H9 (cell line): ENCODE results near the gene CLCN3. TPM values are rescaled to one million over a fixed set of nuclear protein-coding genes. Genes with fewer than 3 reads are reported as not detected.
A peak's percentile ranks its signal among the peaks of the same experiment; 100 is the strongest.

ENCODE experiments used
- DNase-seq: peaks from one replicate; pipeline ENCODE4 v3.0.0-alpha.2; 2017
- H2AFZ ChIP-seq: one replicate; pipeline ENCODE4 v1.6.1; 2013; ENCODE audit warnings: mild to moderate bottlenecking, low read length, control low read depth, moderate library complexity
- H2AK5ac ChIP-seq: 2 replicates; pipeline ENCODE4 v1.6.1; 2013; ENCODE audit warnings: low read length, control low read depth, mixed read lengths; ENCODE audit not compliant: insufficient read length
- H2BK120ac ChIP-seq: one replicate; pipeline ENCODE4 v1.6.1; 2013; ENCODE audit warnings: low read depth, mild to moderate bottlenecking, low read length, control low read depth, inconsistent platforms; ENCODE audit not compliant: poor library complexity, severe bottlenecking
- H2BK12ac ChIP-seq: 2 replicates; pipeline ENCODE4 v1.6.1; 2013; ENCODE audit warnings: low read length, control low read depth, mixed read lengths, low read depth; ENCODE audit not compliant: insufficient read length
- H2BK15ac ChIP-seq: 2 replicates; pipeline ENCODE4 v1.6.1; 2013; ENCODE audit warnings: low read depth, low read length, control low read depth
- H2BK20ac ChIP-seq: one replicate; pipeline ENCODE4 v1.6.1; 2013; ENCODE audit warnings: low read depth, mild to moderate bottlenecking, low read length, control low read depth, inconsistent platforms; ENCODE audit not compliant: poor library complexity, severe bottlenecking
- H2BK5ac ChIP-seq: 2 replicates; pipeline ENCODE4 v1.6.1; 2013; ENCODE audit warnings: low read length, control low read depth, mixed read lengths; ENCODE audit not compliant: insufficient read length
- H3K14ac ChIP-seq: 2 replicates; pipeline ENCODE4 v1.6.1; 2013; ENCODE audit warnings: low read length, control low read depth; ENCODE audit not compliant: insufficient read depth
- H3K18ac ChIP-seq: 2 replicates; pipeline ENCODE4 v1.6.1; 2013; ENCODE audit warnings: low read depth, mild to moderate bottlenecking, mixed read lengths, low read length, control low read depth; ENCODE audit not compliant: insufficient read length
- H3K23ac ChIP-seq: 2 replicates; pipeline ENCODE4 v1.6.1; 2013; ENCODE audit warnings: low read length, control low read depth, mixed read lengths, low read depth; ENCODE audit not compliant: insufficient read length
- H3K23me2 ChIP-seq: 2 replicates; pipeline ENCODE4 v1.6.1; 2013; ENCODE audit warnings: low read depth, mild to moderate bottlenecking, mixed read lengths, low read length, control low read depth; ENCODE audit not compliant: insufficient read length, poor library complexity, severe bottlenecking
- H3K27ac ChIP-seq: 2 replicates; pipeline ENCODE4 v1.5.1; 2013; ENCODE audit warnings: low read length, control low read depth, mixed read lengths, low read depth; ENCODE audit not compliant: insufficient read length
- H3K27me3 ChIP-seq: 2 replicates; pipeline ENCODE4 v1.6.1; 2013; ENCODE audit warnings: low read length, control low read depth, inconsistent platforms; ENCODE audit not compliant: insufficient read depth
- H3K4ac ChIP-seq: 2 replicates; pipeline ENCODE4 v1.6.1; 2013; ENCODE audit warnings: low read depth, mild to moderate bottlenecking, control low read depth, inconsistent platforms, low read length, moderate library complexity
- H3K4me1 ChIP-seq: 2 replicates; pipeline ENCODE4 v1.6.1; 2013; ENCODE audit warnings: low read length, control low read depth, inconsistent platforms; ENCODE audit not compliant: insufficient read depth
- H3K4me2 ChIP-seq: 2 replicates; pipeline ENCODE4 v1.6.1; 2013; ENCODE audit warnings: low read length, control low read depth, mixed read lengths; ENCODE audit not compliant: insufficient read length, insufficient read depth
- H3K56ac ChIP-seq: 2 replicates; pipeline ENCODE4 v1.6.1; 2013; ENCODE audit warnings: low read depth, mild to moderate bottlenecking, mixed read lengths, low read length, control low read depth; ENCODE audit not compliant: insufficient read length
- H3K79me1 ChIP-seq: 2 replicates; pipeline ENCODE4 v1.6.1; 2013; ENCODE audit warnings: low read depth, mild to moderate bottlenecking, moderate library complexity, low read length, control low read depth, inconsistent platforms; ENCODE audit not compliant: insufficient read depth, poor library complexity, severe bottlenecking
- H3K79me2 ChIP-seq: 2 replicates; pipeline ENCODE4 v1.6.1; 2013; ENCODE audit warnings: low read length, control low read depth, inconsistent platforms; ENCODE audit not compliant: insufficient read depth
- H3K9ac ChIP-seq: 2 replicates; pipeline ENCODE4 v1.6.1; 2013; ENCODE audit warnings: low read length, control low read depth, mixed read lengths; ENCODE audit not compliant: insufficient read length; ENCODE audit errors: extremely low read depth
- H3K9me3 ChIP-seq: one replicate; pipeline ENCODE4 v1.6.1; 2013; ENCODE audit warnings: low read depth, low read length, inconsistent platforms; ENCODE audit not compliant: control insufficient read depth
- H3T11ph ChIP-seq: one replicate; pipeline ENCODE4 v1.6.1; 2013; ENCODE audit warnings: mild to moderate bottlenecking, low read length, control low read depth, inconsistent platforms
- H4K20me1 ChIP-seq: one replicate; pipeline ENCODE4 v1.6.1; 2013; ENCODE audit not compliant: control insufficient read depth, insufficient read length, insufficient read depth
- H4K5ac ChIP-seq: 2 replicates; pipeline ENCODE4 v1.6.1; 2013; ENCODE audit warnings: low read depth, mild to moderate bottlenecking, mixed read lengths, low read length, control low read depth; ENCODE audit not compliant: insufficient read length
- H4K8ac ChIP-seq: replicated peaks from 2 replicates; pipeline ENCODE4 v1.6.1; 2013; ENCODE audit warnings: low read length, control low read depth, mixed read lengths, low read depth; ENCODE audit not compliant: insufficient read length
- H4K91ac ChIP-seq: 2 replicates; pipeline ENCODE4 v1.6.1; 2013; ENCODE audit warnings: low read depth, mild to moderate bottlenecking, moderate library complexity, mixed read lengths, low read length, control low read depth; ENCODE audit not compliant: insufficient read length
- H3K27ac Mint-ChIP-seq, 3 experiments: 2 replicates in 2 of 3; 3 replicates in 1 of 3; pipeline ENCODE4 v1.8.0; 2020 to 2021; ENCODE audit warnings: mixed read lengths in 3 of 3, mild to moderate bottlenecking in 1 of 3, moderate library complexity in 1 of 3
- H3K27me3 Mint-ChIP-seq: 2 replicates; pipeline ENCODE4 v1.8.0; 2021; ENCODE audit warnings: low read depth, mild to moderate bottlenecking, moderate library complexity, mixed read lengths
- H3K36me3 Mint-ChIP-seq, 3 experiments: 2 replicates in 2 of 3; 3 replicates in 1 of 3; pipeline ENCODE4 v1.8.0; 2020 to 2021; ENCODE audit warnings: low read depth in 3 of 3, mixed read lengths in 3 of 3; ENCODE audit not compliant: insufficient read depth in 1 of 3
- H3K4me1 Mint-ChIP-seq, 2 experiments: 2 replicates each; pipeline ENCODE4 v1.8.0; 2020; ENCODE audit warnings: mixed read lengths in 2 of 2
- H3K4me3 Mint-ChIP-seq, 2 experiments: 2 replicates in 1 of 2; 3 replicates in 1 of 2; pipeline ENCODE4 v1.8.0; 2020 to 2021; ENCODE audit warnings: mild to moderate bottlenecking in 2 of 2, mixed read lengths in 2 of 2, moderate library complexity in 1 of 2
- H3K9me3 Mint-ChIP-seq, 2 experiments: 2 replicates in 1 of 2; 3 replicates in 1 of 2; pipeline ENCODE4 v1.8.0; 2020; ENCODE audit warnings: mild to moderate bottlenecking in 2 of 2, mixed read lengths in 2 of 2, moderate library complexity in 1 of 2
- WGBS: extraction: QIAGEN DNeasy Blood & Tissue Kit; methylation state at CpG from one replicate; pipeline ENCODE4 v1.1.7; 2013; ENCODE audit warnings: missing lambda C conversion rate, low lambda C conversion rate, mixed read lengths; ENCODE audit not compliant: insufficient read length; ENCODE audit errors: extremely low coverage; 5-methylcytosine and 5-hydroxymethylcytosine counted together
- total RNA-seq: library from RNA; stranded (reverse); gene quantifications from 2 replicates; pipeline ENCODE4 v1.2.1, GENCODE V29; 2021
- TF ChIP-seq, protein P1 (sequence below): fragments of 200-600 bp; sonication (generic); conservative IDR thresholded peaks from 3 replicates; pipeline ENCODE4 v1.8.0; 2021; ENCODE audit warnings: antibody characterized with exemption, mild to moderate bottlenecking

Gene CLCN3
- total RNA-seq, 1 experiment from 2014 or later: 25.7 TPM

DNA sequence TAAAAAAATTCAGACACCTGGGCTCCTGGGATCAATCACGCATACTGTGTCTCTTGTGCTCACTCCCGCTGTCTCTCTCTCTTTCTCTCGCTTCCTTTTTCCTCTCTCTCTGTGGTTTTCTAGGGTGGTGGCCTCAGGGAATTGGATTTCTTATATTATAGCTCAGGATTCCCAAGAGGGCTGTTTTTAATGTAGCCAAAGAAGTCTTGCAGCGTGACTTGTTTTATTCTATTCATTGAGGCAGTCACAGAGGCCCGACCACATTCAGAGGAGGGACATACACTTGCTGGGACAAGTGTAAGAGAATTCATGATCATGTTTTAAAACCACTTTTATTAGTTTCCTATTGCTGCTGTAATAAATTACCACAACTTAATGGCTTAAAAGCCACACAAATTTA is 78.0 kb downstream of the CLCN3 start:
- H3K4me1 ChIP-seq: no peaks in the 10 kb centered on the region
- no peak overlapping the region for H4K91ac ChIP-seq
- no peak overlapping the region for H4K8ac ChIP-seq
- H4K20me1 ChIP-seq: no peaks in the 10 kb centered on the region
- no peaks in the 10 kb centered on the region for H3K27me3 ChIP-seq
- TF ChIP-seq, protein P1, sequence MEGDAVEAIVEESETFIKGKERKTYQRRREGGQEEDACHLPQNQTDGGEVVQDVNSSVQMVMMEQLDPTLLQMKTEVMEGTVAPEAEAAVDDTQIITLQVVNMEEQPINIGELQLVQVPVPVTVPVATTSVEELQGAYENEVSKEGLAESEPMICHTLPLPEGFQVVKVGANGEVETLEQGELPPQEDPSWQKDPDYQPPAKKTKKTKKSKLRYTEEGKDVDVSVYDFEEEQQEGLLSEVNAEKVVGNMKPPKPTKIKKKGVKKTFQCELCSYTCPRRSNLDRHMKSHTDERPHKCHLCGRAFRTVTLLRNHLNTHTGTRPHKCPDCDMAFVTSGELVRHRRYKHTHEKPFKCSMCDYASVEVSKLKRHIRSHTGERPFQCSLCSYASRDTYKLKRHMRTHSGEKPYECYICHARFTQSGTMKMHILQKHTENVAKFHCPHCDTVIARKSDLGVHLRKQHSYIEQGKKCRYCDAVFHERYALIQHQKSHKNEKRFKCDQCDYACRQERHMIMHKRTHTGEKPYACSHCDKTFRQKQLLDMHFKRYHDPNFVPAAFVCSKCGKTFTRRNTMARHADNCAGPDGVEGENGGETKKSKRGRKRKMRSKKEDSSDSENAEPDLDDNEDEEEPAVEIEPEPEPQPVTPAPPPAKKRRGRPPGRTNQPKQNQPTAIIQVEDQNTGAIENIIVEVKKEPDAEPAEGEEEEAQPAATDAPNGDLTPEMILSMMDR: no peak
- H2BK120ac ChIP-seq: no peak overlapping the region
- H4K5ac ChIP-seq: no peak overlapping the region
- H2AK5ac ChIP-seq: no peak overlapping the region
- H2BK15ac ChIP-seq: no peak overlapping the region
- no peak overlapping the region for H2BK5ac ChIP-seq
- H3T11ph ChIP-seq: no peak overlapping the region
- H2AFZ ChIP-seq: no peak overlapping the region
- H3K9me3 ChIP-seq: no peaks in the 10 kb centered on the region
- no peak overlapping the region for H3K14ac ChIP-seq
- no peaks in the 10 kb centered on the region for H3K27me3 Mint-ChIP-seq
- peaks cover 28 to 44% (median 43%) of the 10 kb centered on the region in 3 experiments for H3K36me3 Mint-ChIP-seq
- no peak overlapping the region for H3K4me2 ChIP-seq
- H3K23me2 ChIP-seq: no peaks in the 10 kb centered on the region
- no peak overlapping the region for H3K56ac ChIP-seq
- no peak overlapping the region for H2BK12ac ChIP-seq
- no peak overlapping the region for H3K27ac ChIP-seq
- H3K23ac ChIP-seq: no peak overlapping the region
- no peak overlapping the region for H3K4me3 Mint-ChIP-seq
- no peak overlapping the region for H3K9ac ChIP-seq
- no peak for DNase-seq
- H3K27ac Mint-ChIP-seq: peak overlapping the region in 2 of 3 experiments; percentile 20 to 50; a peak in 2 of 7 replicates
- peaks cover 0 to 2% of the 10 kb centered on the region in 2 experiments; a peak in 1 of 4 replicates for H3K4me1 Mint-ChIP-seq
- no peaks in the 10 kb centered on the region; a peak in 1 of 5 replicates for H3K9me3 Mint-ChIP-seq
- H2BK20ac ChIP-seq: no peak overlapping the region
- H3K79me2 ChIP-seq: no peaks in the 10 kb centered on the region
- no peaks in the 10 kb centered on the region for H3K79me1 ChIP-seq
- no CpG with 5 or more reads among the region's 5 CpGs for whole genome bisulfite sequencing
- no peak overlapping the region for H3K4ac ChIP-seq
- H3K18ac ChIP-seq: no peak overlapping the region
